ENCODE results near the gene RASGRP3.

RASGRP3 gene

GRCh38 chr2:33521791-33522281, 45.4 kb downstream of the RASGRP3 start:
- no peak for DNase-seq (ENCODE audit: low read depth in 2 of 2)

- DNase-seq (ENCODE audit: low read depth in 2 of 2): no peak
Measured at GRCh38 chr2:33522576-33522975, 46.1 kb downstream of the RASGRP3 start.

- DNase-seq (ENCODE audit: low read depth in 2 of 2): no peak
Measured at GRCh38 chr2:33525666-33526065, 49.2 kb downstream of the RASGRP3 start.

- no peak for DNase-seq (ENCODE audit: low read depth in 2 of 2)
Measured at GRCh38 chr2:33526132-33526531, 49.7 kb downstream of the RASGRP3 start.

- DNase-seq (ENCODE audit: low read depth in 2 of 2): no peak
Measured at GRCh38 chr2:33526921-33527320, 50.5 kb downstream of the RASGRP3 start.

GRCh38 chr2:33528441-33528950, 52.0 kb downstream of the RASGRP3 start:
- no peak for DNase-seq (ENCODE audit: low read depth in 2 of 2)

GRCh38 chr2:33529771-33530481, 53.5 kb downstream of the RASGRP3 start:
- no peak for DNase-seq (ENCODE audit: low read depth in 2 of 2)

- DNase-seq (ENCODE audit: low read depth in 2 of 2): no peak
Measured at GRCh38 chr2:33530690-33531548, 54.5 kb downstream of the RASGRP3 start.

GRCh38 chr2:33531549-33532059, 55.2 kb downstream of the RASGRP3 start:
- DNase-seq (ENCODE audit: low read depth in 2 of 2): no peak

- no peak for DNase-seq (ENCODE audit: low read depth in 2 of 2)
Measured at GRCh38 chr2:33532146-33532545, 55.7 kb downstream of the RASGRP3 start.

- DNase-seq (ENCODE audit: low read depth in 2 of 2): no peak
Measured at GRCh38 chr2:33532966-33533365, 56.5 kb downstream of the RASGRP3 start.

- no peak for DNase-seq (ENCODE audit: low read depth in 2 of 2)
Measured at GRCh38 chr2:33535421-33535820, 59.0 kb downstream of the RASGRP3 start.

GRCh38 chr2:33541243-33541642, 64.8 kb downstream of the RASGRP3 start:
- no peak for DNase-seq (ENCODE audit: low read depth in 2 of 2)

- no peak for DNase-seq (ENCODE audit: low read depth in 2 of 2)
Measured at GRCh38 chr2:33550206-33550605, 73.8 kb downstream of the RASGRP3 start.

- DNase-seq (ENCODE audit: low read depth in 2 of 2): no peak
Measured at GRCh38 chr2:33552758-33553461, 76.5 kb downstream of the RASGRP3 start.

GRCh38 chr2:33555681-33556080, 79.2 kb downstream of the RASGRP3 start:
- DNase-seq (ENCODE audit: low read depth in 2 of 2): no peak

GRCh38 chr2:33559328-33559727, 82.9 kb downstream of the RASGRP3 start:
- DNase-seq (ENCODE audit: low read depth in 2 of 2): no peak

GRCh38 chr2:33560017-33560416, 83.6 kb downstream of the RASGRP3 start:
- DNase-seq (ENCODE audit: low read depth in 2 of 2): no peak

- no peak for DNase-seq (ENCODE audit: low read depth in 2 of 2)
Measured at GRCh38 chr2:33561872-33562271, 85.4 kb downstream of the RASGRP3 start.

GRCh38 chr2:33570681-33571080, 94.2 kb downstream of the RASGRP3 start:
- DNase-seq (ENCODE audit: low read depth in 2 of 2): no peak

- DNase-seq (ENCODE audit: low read depth in 2 of 2): no peak
Measured at GRCh38 chr2:33573657-33574056, 97.2 kb downstream of the RASGRP3 start.

GRCh38 chr2:33577084-33577483, 100.6 kb downstream of the RASGRP3 start:
- no peak for DNase-seq (ENCODE audit: low read depth in 2 of 2)
